ENCODE data around the gene RALGPS1.

The RALGPS1 gene

DNA sequence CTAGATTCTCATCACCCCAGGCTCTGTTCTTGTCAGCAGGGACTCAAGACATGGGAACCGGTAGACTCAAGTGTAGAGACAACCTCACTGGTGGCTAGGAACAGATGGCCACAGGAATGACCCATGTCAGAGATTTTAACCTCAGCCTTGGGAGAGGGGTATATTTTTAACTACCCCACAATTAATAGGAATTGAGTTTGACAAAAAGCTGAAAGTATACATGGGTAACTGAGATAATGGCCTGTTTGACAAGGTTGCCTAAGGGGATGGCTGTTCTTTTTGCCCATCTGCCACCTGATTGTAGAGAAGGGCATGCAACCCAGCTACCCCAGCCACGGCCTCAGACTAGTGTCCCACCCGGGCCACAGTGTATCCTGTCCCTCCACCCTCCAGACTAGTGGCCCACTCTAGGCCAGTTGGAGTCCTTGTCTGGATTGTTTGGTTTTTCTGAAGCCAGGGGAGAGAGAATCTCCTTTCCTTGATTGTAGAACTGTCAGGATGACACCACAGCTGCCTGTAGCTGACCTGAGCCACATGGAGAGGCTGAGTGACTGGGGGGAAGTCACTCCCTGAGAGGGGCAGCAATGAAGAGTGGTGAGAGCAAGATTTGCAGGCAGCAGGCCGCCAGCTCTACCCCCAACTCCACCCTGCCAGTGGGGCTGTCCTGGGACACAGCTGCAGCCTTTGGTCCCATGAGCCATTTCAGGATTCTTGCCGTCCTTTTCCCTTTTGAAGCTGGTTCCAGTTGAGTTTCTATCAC, 222.5 kb downstream of the RALGPS1 start:
- Histone ChIP-seq H3K79me2 (no peaks in the 10 kb centered on the region), H3K9ac (no peak overlapping the region), H3K36me3 (ENCODE audit: control insufficient read depth, insufficient read depth, low read length) (no peaks in the 10 kb centered on the region), H3K27ac (no peak overlapping the region), H3K4me2 (ENCODE audit: low read length) (no peak overlapping the region), H3K9me3 (ENCODE audit: control insufficient read depth, low read length) (no peaks in the 10 kb centered on the region), H3K4me3 (ENCODE audit: low read depth, low read length) (no peak overlapping the region), H2AFZ (no peak overlapping the region), H3K27me3 (ENCODE audit: control insufficient read depth, insufficient read depth, low read length) (no peaks in the 10 kb centered on the region), H3K4me1 (no peaks in the 10 kb centered on the region)
- TF ChIP-seq CTCF (IDR thresholded peaks at IDR 0.05): no peak

DNA sequence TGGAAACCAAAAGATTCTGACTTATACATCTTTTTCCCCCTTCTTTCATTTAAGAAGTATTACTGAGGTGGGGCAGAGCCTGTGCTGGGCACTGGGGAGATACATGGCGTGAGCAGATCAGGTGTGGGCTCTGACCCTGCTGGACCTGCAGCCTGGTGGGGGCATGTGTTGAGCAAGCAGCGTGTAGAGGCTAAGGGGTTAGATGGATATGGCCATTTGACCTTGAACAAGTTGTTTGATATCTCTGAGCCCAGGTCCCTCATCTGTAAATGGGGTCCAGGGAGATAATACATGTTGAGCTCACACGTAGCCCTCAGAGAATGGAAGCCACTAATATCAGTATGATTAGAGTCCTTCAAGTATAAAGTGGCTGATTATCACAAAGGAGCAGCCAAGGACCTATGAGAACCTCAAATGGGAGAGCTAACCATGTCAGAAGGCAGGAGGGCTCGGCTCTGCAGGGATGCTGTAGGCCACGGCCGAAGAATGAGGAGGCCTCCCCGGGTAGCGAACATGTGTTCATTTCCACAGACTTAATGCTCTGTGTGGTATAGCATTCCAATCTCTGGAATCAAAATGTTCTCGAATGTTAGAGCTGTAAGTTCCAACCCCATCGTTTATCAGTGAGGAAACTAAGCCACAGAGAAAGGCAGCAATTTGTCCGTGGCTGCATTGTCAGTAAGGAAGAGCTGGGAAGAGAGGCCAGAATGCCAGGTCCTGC, 223.2 kb downstream of the RALGPS1 start:
- Histone ChIP-seq H3K79me2 (no peaks in the 10 kb centered on the region), H3K27me3 (ENCODE audit: control insufficient read depth, insufficient read depth, low read length) (no peaks in the 10 kb centered on the region), H3K36me3 (ENCODE audit: control insufficient read depth, insufficient read depth, low read length) (no peaks in the 10 kb centered on the region), H3K4me2 (ENCODE audit: low read length) (no peak overlapping the region), H3K9ac (no peak overlapping the region), H3K4me1 (no peaks in the 10 kb centered on the region), H3K27ac (no peak overlapping the region), H2AFZ (no peak overlapping the region), H3K9me3 (ENCODE audit: control insufficient read depth, low read length) (no peaks in the 10 kb centered on the region), H3K4me3 (ENCODE audit: low read depth, low read length) (no peak overlapping the region)
- no peak for TF ChIP-seq CTCF (IDR thresholded peaks at IDR 0.05)

DNA sequence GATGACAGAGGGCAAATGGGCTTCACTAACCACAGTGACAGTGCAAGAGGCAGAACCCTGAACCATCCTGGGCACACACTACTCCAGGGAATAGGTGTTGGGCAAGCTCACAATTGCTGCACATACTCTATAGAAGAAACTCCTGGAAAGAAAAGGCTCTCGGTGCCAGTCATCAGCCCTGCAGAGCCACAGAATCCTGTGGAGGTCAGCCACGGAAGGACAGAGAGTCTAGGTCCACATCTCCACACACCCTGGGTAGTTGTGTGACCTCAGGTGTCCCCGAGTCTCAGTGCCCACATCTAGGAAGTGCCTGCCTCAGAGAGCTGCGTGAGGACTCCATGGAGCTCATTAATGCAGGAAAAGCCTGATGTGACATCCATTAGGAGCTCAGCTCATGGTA, 223.9 kb downstream of the RALGPS1 start:
- no peak overlapping the region for H3K4me2 ChIP-seq (ENCODE audit: low read length)
- no peak overlapping the region for H3K9ac ChIP-seq
- H3K4me3 ChIP-seq (ENCODE audit: low read depth, low read length): no peak overlapping the region
- H3K4me1 ChIP-seq: no peaks in the 10 kb centered on the region
- no peaks in the 10 kb centered on the region for H3K27me3 ChIP-seq (ENCODE audit: control insufficient read depth, insufficient read depth, low read length)
- no peak overlapping the region for H2AFZ ChIP-seq
- H3K27ac ChIP-seq: no peak overlapping the region
- H3K79me2 ChIP-seq: no peaks in the 10 kb centered on the region
- H3K36me3 ChIP-seq (ENCODE audit: control insufficient read depth, insufficient read depth, low read length): no peaks in the 10 kb centered on the region
- no peak for TF ChIP-seq CTCF (IDR thresholded peaks at IDR 0.05)
- H3K9me3 ChIP-seq (ENCODE audit: control insufficient read depth, low read length): no peaks in the 10 kb centered on the region

- no peak for TF ChIP-seq CTCF (IDR thresholded peaks at IDR 0.05)
- Histone ChIP-seq H3K27ac (no peak overlapping the region), H3K27me3 (ENCODE audit: control insufficient read depth, insufficient read depth, low read length) (no peaks in the 10 kb centered on the region), H3K79me2 (no peaks in the 10 kb centered on the region), H3K9ac (no peak overlapping the region), H3K36me3 (ENCODE audit: control insufficient read depth, insufficient read depth, low read length) (no peaks in the 10 kb centered on the region), H3K9me3 (ENCODE audit: control insufficient read depth, low read length) (no peaks in the 10 kb centered on the region), H2AFZ (no peak overlapping the region), H3K4me2 (ENCODE audit: low read length) (no peak overlapping the region), H3K4me3 (ENCODE audit: low read depth, low read length) (no peak overlapping the region), H3K4me1 (no peaks in the 10 kb centered on the region)
These were observed 224.6 kb downstream of the RALGPS1 start for GRCh38 chr9:127139071-127139731.

All from parathyroid adenoma (tissue), 2 donors.